ENCODE measurements around the gene TMEM178B. TPM values are rescaled to one million over a fixed set of nuclear protein-coding genes. Genes with fewer than 3 reads are reported as not detected.

TMEM178B gene
- polyA plus RNA-seq, 4 donors, result 0.21 to 0.76 (median 0.54) TPM

DNA sequence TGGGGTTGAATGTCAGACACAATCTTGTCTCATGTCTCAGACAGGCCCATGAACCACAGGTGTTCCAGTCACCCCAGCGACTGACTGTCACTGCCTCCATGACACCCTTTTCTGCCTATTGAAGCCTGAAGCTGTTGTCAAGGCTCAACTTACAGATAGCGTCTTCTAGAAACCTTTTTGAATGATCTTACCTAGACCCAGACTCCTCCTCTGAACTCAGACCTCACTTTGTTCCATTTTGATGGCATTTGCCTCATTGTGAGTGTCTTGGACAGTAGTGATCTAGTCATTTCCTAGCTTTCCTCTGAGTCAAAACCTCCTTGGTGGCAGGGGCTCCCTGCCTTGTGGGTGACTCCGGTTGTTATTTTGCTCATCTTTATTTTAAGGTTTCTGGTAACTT is 379.0 kb downstream of the TMEM178B start:
- no peak for DNase-seq (ENCODE audit: low read depth in 4 of 4, low spot score in 3 of 4)

DNA sequence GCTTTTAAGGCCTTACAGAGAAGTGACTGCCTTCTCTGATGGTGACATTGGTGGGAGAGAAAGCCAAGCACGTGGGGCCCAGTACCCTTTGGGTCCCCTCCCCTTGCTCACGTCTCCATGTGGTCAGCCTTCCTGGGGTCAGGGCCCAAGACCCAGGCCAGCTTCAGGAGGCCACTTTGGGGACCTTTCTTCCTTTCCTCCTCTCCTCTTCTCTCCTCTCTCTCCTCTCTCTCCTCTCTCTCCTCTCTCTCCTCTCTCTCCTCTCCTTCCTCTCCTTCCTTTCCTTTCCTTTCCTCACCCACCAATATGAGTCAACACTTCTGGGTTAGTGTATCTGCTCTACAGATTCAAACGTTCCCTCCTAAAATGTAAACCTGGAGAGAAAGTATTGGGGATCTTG is 380.5 kb downstream of the TMEM178B start:
- no peak for DNase-seq (ENCODE audit: low read depth in 4 of 4, low spot score in 3 of 4)

- no peak for DNase-seq (ENCODE audit: low read depth in 4 of 4, low spot score in 3 of 4)
Observed at GRCh38 chr7:141455723-141456122, 381.9 kb downstream of the TMEM178B start.

GRCh38 chr7:141456298-141456697 is 382.4 kb downstream of the TMEM178B start:
- no peak for DNase-seq (ENCODE audit: low read depth in 4 of 4, low spot score in 3 of 4)

DNA sequence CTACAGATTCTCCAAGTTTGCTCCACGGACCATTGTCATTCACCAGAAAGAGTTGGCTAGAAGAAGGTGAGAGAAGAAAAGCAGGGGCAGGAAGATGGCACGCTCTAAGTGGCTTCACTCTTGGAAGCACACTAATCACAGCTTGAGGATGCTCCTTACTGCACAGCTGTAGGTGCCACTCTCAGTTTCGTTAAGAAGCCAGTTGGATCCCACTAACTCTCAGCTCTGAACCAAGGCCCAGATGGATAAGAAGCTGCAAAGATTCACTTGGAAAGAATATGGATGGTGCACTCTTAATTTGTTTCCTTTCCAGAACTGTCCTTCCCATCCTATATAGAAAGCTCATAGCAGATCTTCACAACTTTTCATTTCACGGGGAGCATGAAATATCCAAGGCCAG is 382.8 kb downstream of the TMEM178B start:
- DNase-seq (ENCODE audit: low read depth in 4 of 4, low spot score in 3 of 4), result no peak

DNA sequence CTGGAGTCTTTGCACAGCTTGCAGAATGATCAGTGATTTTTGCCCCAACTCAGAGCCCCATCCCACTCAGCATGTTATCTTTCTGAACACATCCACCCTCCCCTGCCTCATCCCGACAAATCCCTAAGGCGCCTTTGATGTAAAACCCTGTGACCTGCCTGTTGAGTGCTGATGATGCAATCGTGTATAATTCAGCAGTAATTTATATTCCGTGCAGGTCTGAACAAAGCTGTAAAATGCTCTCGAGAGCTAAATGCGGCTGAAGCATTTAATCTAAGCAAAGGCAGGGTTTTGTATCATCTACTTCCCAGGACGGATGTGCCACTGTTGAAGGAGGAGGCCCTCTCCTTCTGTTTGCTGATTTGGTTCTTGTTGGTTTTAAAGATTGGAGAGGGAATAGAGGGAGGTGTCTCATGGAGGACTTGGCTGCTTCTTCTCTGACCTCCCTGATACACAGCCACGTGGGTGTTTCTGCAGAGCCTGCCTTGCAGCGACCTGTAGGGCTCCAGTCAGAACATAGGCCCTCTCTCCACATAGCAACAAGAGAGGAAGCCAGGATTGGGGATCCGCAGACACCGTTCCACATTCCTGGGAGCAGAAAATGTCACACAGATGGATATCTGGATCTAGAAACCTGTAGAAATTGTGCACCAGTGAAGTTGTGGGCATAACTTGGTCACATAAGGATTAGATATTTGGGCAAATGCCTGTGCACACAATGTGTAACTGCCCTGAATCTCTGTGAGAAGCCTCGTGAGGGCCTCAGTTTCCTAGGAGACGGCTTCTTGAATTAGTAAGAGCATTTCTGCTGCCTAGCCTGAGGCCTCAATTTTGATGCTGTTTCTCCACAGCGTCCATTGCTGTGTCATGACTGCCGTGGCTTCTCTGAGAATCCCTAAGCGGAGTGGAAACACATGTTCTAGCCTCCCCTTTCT is 387.2 kb downstream of the TMEM178B start:
- no peak for DNase-seq (ENCODE audit: low read depth in 4 of 4, low spot score in 3 of 4)

DNA sequence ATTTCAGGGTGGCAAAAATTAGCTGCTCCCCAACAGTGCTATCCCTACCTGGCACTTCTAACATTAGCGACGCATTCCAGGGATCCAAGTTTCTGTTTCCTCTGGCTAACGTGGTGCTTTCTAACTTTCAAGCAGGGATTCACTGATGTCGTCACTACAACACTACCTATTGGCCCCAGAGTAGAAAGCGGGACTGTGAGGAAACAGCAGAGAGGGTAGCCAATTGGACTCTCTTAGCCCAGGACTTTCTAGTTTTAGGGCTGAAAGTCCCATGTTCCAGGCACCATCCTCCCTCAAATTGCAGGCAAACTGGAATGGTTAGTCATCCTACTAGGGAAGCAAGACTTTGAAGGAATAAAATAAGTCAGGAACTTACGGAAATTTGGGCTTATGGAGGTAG is 388.1 kb downstream of the TMEM178B start:
- no peak for DNase-seq (ENCODE audit: low read depth in 4 of 4, low spot score in 3 of 4)

DNA sequence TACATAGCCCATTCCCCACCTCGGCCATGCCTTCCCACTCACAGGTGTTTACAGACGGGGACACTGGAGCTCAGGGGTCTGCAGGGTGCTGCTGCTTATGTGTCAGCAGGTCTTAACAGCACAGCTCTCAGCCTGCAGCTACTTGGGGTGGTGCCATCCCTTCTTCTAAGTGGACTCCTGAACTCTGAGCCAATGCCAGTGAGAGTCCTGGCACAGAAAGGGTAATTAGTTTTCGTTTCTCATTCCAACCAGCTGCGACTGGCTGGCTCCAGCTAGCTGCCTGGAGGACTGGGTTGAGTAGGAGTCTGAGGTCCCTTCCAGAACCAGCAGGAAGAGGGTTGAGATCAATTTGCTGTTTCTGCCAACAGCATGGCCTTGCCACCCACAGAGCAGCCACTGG is 389.1 kb downstream of the TMEM178B start:
- DNase-seq (ENCODE audit: low read depth in 4 of 4, low spot score in 3 of 4), result no peak

DNA sequence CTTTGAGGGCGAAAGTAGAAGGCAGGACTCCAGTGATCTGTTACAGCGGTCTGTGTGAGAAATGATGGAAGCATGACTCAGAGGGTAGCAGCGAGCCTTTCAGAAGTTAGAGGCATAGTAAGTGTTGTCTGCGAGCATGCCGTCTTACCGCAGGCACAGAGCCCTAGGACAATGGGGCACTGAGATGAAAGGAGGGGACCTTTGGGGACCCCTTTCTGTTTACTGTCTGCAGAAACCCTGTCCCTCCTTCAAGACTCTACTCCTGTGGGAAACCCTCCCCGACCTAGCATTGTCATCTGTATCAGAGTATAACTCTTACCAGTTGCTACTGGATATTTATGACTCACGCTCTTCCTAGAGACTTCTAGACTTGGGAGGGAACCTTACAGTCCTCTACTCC is 390.1 kb downstream of the TMEM178B start:
- DNase-seq (ENCODE audit: low read depth in 4 of 4, low spot score in 3 of 4), result no peak

- no peak for DNase-seq (ENCODE audit: low read depth in 4 of 4, low spot score in 3 of 4)
Observed at GRCh38 chr7:141464551-141464950, 390.7 kb downstream of the TMEM178B start.

- no peak for DNase-seq (ENCODE audit: low read depth in 4 of 4, low spot score in 3 of 4)
Observed at GRCh38 chr7:141466151-141466904, 392.5 kb downstream of the TMEM178B start.

DNA sequence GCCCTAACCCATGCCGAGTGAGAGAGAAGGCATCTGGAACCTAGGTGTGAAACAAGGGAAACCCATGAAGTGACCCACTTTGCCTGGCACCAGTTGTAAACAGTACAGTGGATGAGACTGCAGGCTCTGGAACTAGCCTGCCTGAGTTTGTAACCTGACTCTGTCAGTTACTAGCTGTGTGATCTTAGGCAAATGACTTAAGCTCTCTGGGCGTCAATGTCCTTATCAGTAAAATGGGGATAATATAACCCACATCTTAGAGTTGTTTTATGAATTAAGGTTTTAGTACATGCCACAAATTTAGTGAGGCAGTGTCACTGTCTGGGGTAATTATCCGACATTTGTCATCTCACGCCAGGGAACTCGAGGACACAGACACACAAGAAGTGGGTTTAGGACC is 394.5 kb downstream of the TMEM178B start:
- no peak for DNase-seq (ENCODE audit: low read depth in 4 of 4, low spot score in 3 of 4)

DNA sequence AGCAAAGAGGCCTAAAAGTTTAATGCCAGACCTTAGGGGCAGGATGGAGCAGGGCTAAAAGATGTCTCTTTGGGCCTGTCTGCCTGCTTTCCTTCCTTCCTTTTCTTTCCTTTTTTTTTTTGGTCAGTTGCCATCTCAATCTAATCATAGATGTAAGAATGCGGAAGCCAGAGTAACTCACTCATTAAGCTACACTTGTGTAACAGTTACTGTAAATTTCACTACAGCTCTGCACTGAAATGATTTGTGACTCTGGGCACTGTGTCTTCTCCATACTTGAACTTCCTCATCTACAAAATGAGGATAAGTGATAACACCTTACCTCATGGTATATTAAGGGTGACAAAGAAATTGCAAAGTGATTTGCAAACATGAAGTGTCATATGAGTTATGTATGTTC is 401.8 kb downstream of the TMEM178B start:
- DNase-seq (ENCODE audit: low read depth in 4 of 4, low spot score in 3 of 4), result no peak

DNA sequence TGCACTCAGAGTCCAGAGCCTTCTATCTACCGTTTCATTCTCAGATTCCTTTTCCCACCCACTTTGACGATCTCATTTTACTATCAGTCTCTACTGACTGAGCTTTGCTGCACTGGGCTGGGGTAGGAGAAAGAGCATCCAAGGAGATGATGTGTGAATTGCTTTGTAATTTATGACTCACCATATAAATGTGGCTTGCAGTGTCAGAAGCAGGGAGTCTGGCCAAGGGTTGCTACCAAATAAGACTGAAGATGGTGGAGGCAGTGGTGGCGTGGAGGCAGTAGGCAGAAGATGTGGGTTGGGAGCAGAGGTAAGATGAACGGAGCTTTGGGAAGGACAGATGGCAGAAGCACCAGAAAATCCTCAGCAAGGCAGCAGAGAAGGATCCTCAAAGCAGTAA is 404.0 kb downstream of the TMEM178B start:
- DNase-seq (ENCODE audit: low read depth in 4 of 4, low spot score in 3 of 4), result no peak

GRCh38 chr7:141478845-141479244 is 405.0 kb downstream of the TMEM178B start:
- DNase-seq (ENCODE audit: low read depth in 4 of 4, low spot score in 3 of 4), result no peak

GRCh38 chr7:141480953-141481352 is 407.1 kb downstream of the TMEM178B start:
- DNase-seq (ENCODE audit: low read depth in 4 of 4, low spot score in 3 of 4), result no peak

DNA sequence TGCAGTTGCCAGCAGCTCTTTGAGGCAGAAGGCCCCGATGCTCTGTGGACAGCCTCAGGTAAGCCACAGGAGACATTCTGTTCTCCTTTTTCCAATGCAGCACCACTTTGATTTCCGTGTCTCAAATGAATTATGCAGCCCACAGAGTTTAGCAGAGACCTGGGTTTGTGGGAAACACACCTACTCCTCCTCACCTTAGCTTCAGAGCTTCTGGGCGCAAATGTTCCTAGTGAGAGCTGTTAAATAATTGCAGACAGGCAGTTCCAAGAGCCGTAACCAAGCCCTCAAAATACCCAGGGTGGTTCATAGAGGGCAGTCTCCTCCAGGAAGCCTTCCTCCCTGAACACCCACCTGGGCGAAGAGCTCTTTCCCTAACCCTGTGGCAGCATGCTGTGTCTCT is 408.1 kb downstream of the TMEM178B start:
- no peak for DNase-seq (ENCODE audit: low read depth in 4 of 4, low spot score in 3 of 4)

DNA sequence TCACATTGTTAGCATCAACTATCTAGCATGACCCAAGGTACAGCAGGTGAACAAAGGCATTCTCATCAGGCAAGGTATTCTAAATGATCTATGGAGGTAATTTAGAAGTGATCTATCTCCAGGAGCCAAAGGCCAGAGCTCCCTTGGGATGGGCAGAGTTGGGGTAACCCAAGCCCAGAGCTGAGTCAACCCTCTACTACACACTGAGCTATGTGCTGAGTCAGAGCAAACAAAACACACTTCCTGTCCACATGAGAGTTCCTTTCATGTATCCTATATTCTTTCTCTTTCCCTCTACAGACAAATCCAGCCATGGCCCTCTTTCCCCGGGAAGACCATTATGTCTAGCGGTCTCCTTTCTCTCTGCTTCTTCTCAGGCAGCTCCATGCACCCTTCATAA is 409.2 kb downstream of the TMEM178B start:
- DNase-seq (ENCODE audit: low read depth in 4 of 4, low spot score in 3 of 4), result no peak

DNA sequence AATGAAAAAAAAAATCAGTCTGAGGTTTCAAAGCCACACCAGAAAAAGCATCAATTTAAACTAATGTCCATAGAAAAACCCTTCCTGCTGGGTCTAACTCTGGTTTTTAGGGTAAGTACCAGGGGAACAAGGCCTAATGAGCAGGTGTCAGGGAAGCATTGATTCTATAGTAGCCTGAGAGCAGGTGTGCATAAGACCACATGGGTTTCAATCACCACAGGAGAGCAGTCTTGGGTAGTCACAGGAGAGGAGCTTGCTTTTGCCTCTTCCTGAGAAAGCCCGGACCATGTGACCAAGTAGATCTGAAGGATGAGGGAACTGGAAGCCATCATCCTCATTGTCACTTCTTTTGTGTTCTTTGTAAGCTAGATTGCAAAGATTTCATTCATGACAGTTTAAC is 411.0 kb downstream of the TMEM178B start:
- DNase-seq (ENCODE audit: low read depth in 4 of 4, low spot score in 3 of 4), result no peak

DNA sequence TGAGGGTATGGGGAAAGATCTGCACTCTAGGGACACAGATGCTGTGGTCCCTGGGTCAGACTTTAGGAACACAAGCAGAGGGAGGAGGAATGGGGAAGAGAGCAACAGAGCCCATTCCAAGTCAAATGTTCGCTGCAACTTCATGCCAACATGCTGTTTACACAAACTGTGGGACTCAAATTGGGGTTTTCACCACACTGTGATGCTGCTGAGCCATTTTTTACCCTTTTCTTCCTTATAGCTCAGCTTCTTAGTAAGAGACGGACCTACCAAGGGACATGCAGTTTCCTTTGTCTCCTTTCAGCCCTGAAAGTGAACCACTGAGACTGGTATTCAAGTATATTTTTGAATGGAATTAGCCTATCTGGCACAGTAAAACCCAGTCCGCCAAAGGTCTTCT is 413.1 kb downstream of the TMEM178B start:
- DNase-seq (ENCODE audit: low read depth in 4 of 4, low spot score in 3 of 4), result no peak

DNA sequence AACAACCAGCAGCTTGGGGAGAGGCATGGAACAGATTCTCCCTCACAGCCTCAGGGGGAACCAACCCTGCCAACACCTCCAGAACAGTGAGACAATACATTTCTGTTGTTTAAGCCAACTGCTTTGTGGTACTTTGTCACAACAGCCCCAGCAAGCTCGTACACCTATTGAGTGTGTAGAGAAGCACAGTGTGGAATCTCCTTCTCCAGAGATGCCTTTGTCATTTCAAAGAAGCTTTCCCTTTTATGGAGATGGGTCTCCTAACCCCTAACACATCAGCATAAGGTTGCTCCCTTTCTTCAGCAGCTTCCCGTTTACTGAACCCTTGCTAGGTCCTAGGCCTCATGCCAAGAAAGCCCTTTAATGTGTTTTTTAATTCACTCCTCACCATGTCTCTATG is 416.6 kb downstream of the TMEM178B start:
- no peak for DNase-seq (ENCODE audit: low read depth in 4 of 4, low spot score in 3 of 4)

DNA sequence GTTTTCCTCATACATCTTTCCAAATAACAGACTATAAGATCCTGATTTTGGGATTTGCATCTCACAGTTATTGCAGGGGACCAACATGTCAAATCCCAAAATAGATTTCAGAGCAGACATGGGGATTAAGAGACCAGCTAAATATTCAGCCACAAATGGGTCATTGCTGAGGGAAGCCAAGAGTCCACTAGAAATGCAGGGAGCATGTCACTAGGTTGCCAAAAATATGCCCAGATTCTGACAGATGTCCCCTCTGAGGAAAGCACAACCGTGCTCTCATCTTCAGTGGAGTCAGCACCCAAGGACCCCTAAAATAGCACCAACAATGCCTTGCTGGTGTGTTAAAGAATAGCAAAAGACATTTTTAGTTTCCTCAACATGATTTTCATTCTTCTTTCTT is 421.2 kb downstream of the TMEM178B start:
- DNase-seq (ENCODE audit: low read depth in 4 of 4, low spot score in 3 of 4), result no peak

Measured in left renal pelvis (tissue), 4 donors.